Astrocyte of the spinal cord (primary cell): ENCODE measurements around the gene PLPPR1.

Experiments used
- DNase-seq: peaks from one replicate; pipeline ENCODE4 v3.0.0; 2011; ENCODE audit warnings: low read depth, low spot score
- H3K4me3 ChIP-seq: 2 replicates; pipeline ENCODE4 v1.5.1; 2011; ENCODE audit warnings: low read depth, mild to moderate bottlenecking, low read length, moderate library complexity
- CTCF ChIP-seq: IDR thresholded peaks from 2 replicates; pipeline ENCODE4 v1.5.1; 2012; ENCODE audit warnings: low read depth, mild to moderate bottlenecking, low read length, inconsistent platforms
- in situ Hi-C: cut with HindIII; loops from 2 replicates; pipeline ENCODE4 v1.10.0; 2017; ENCODE audit warnings: low sequenced_read_pairs

Gene PLPPR1

GRCh38 chr9:101028346-101029314 lies at the start of gene PLPPR1:
PLPPR1 (plus strand) TSS chr9:101028727.
- H3K4me3 ChIP-seq: peak within 1 kb of the TSS; percentile 46
- in situ Hi-C loops: no loop called here
- peak; percentile 33 for DNase-seq
- TF ChIP-seq CTCF: peak; percentile 4

GRCh38 chr9:100989731-100990130 lies 38.8 kb upstream of the PLPPR1 start:
- in situ Hi-C loops: no loop called here
- no peak for TF ChIP-seq CTCF
- H3K4me3 ChIP-seq: no peak overlapping the region
- DNase-seq: no peak

GRCh38 chr9:100990605-100991381 lies 37.7 kb upstream of the PLPPR1 start:
- in situ Hi-C loops: no loop called here
- no peak overlapping the region for H3K4me3 ChIP-seq
- no peak for TF ChIP-seq CTCF
- no peak for DNase-seq

GRCh38 chr9:100992632-100993031 lies 35.9 kb upstream of the PLPPR1 start:
- DNase-seq: no peak
- in situ Hi-C loops: no loop called here
- no peak for TF ChIP-seq CTCF
- no peak overlapping the region for H3K4me3 ChIP-seq

GRCh38 chr9:100999906-101000544 lies 28.5 kb upstream of the PLPPR1 start:
- DNase-seq: no peak
- TF ChIP-seq CTCF: no peak
- H3K4me3 ChIP-seq: no peak overlapping the region
- in situ Hi-C loops: no loop called here

- in situ Hi-C loops: no loop called here
- no peak for DNase-seq
- TF ChIP-seq CTCF: no peak
- H3K4me3 ChIP-seq: no peak overlapping the region
Measured at GRCh38 chr9:101005246-101005645, 23.3 kb upstream of the PLPPR1 start.
